LNCAP (cell line): ENCODE results near the gene SENP3.

Experiments
- TF ChIP-seq, protein P1 (sequence below): fragments of 450-650 bp; IDR thresholded peaks from 2 replicates; pipeline ENCODE4 v1.5.1; 2017; ENCODE audit warnings: mild to moderate bottlenecking

Gene SENP3

DNA sequence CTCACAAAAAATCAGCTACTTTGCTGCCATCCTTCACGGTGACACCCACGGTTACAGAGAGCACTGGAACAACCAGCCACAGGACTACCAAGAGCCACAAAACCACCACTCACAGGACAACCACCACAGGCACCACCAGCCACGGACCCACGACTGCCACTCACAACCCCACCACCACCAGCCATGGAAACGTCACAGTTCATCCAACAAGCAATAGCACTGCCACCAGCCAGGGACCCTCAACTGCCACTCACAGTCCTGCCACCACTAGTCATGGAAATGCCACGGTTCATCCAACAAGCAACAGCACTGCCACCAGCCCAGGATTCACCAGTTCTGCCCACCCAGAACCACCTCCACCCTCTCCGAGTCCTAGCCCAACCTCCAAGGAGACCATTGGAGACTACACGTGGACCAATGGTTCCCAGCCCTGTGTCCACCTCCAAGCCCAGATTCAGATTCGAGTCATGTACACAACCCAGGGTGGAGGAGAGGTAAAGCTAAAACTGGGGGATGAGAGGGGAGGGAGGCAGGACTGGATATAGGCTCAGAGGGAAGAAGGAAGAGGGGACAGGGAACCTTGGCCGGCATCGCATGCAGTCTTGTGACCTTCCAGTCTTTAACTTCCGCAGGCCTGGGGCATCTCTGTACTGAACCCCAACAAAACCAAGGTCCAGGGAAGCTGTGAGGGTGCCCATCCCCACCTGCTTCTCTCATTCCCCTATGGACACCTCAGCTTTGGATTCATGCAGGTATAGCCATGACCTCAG lies 18.3 kb downstream of the SENP3 start:
- TF ChIP-seq, protein P1, sequence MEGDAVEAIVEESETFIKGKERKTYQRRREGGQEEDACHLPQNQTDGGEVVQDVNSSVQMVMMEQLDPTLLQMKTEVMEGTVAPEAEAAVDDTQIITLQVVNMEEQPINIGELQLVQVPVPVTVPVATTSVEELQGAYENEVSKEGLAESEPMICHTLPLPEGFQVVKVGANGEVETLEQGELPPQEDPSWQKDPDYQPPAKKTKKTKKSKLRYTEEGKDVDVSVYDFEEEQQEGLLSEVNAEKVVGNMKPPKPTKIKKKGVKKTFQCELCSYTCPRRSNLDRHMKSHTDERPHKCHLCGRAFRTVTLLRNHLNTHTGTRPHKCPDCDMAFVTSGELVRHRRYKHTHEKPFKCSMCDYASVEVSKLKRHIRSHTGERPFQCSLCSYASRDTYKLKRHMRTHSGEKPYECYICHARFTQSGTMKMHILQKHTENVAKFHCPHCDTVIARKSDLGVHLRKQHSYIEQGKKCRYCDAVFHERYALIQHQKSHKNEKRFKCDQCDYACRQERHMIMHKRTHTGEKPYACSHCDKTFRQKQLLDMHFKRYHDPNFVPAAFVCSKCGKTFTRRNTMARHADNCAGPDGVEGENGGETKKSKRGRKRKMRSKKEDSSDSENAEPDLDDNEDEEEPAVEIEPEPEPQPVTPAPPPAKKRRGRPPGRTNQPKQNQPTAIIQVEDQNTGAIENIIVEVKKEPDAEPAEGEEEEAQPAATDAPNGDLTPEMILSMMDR, result no peak

DNA sequence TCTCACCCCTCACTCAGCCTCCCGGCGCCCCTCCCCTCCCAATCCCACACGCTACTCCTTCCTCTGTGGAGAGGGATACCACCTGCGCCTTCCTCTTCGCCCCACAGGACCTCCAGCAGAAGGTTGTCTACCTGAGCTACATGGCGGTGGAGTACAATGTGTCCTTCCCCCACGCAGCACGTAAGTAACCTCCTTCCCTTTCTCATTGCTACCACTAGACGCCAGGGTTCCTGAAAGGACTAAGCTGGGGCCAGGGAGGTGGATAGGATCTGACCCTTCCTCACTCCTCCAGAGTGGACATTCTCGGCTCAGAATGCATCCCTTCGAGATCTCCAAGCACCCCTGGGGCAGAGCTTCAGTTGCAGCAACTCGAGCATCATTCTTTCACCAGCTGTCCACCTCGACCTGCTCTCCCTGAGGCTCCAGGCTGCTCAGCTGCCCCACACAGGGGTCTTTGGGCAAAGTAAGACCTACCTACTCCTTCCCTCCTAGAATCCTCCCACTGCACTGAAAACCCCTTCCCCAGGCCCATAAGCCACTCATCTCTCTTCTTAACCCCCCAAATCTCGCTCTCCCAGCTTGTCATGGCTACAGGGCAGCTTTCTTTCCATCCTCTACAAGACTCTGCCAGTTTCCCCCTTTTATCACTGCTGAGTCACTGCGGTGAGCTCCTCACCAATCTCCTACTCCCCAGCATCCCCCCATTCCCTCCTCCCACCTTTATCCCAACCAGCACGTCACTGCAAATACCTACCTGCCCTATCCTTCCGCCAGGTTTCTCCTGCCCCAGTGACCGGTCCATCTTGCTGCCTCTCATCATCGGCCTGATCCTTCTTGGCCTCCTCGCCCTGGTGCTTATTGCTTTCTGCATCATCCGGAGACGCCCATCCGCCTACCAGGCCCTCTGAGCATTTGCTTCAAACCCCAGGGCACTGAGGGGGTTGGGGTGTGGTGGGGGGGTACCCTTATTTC lies 19.2 kb downstream of the SENP3 start:
- TF ChIP-seq, protein P1, result no peak

DNA sequence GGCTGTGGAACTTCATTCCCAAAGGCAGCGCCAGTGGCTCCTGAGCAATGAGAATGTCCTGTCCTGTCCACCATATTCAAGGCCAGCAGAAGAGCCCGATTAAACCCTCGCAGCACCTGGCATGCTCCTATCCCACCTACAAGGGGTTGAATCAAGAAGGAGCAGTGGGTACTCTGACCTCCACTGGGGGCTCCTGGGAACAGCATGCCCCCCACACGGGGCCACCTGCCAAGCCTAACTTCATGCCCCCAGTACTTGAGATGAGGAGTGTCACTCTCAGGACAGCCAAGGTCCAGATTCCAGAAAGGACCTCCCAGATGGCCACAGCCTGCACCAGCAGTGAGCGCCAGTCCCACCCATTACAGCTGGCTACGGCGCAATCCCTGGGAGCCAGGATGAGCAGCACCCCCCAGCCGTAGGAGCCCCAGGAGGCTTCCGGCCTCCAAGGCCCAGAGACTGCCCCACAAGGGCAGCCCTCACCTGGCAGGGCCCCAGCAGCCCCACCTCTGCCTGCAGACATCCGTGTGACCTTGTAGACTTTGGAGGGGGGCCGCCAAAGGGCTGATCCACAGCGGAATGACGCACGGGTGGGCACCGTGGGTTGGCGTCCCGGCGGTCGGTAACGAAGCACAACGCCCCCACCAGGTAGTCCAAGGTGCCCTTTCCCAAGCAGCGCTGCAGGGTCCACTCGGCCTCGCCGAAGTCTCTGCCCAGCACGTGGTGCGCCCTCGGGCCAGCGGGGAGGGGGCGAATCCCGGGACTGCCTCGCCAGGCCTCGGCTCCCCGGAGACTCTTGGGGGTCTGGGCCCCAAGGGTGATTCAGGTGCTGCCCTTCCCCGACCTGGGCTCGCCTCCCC lies 20.9 kb downstream of the SENP3 start:
- TF ChIP-seq, protein P1, result 0 out of 2 replicates have a peak, but pooled peaks have one; percentile 13

DNA sequence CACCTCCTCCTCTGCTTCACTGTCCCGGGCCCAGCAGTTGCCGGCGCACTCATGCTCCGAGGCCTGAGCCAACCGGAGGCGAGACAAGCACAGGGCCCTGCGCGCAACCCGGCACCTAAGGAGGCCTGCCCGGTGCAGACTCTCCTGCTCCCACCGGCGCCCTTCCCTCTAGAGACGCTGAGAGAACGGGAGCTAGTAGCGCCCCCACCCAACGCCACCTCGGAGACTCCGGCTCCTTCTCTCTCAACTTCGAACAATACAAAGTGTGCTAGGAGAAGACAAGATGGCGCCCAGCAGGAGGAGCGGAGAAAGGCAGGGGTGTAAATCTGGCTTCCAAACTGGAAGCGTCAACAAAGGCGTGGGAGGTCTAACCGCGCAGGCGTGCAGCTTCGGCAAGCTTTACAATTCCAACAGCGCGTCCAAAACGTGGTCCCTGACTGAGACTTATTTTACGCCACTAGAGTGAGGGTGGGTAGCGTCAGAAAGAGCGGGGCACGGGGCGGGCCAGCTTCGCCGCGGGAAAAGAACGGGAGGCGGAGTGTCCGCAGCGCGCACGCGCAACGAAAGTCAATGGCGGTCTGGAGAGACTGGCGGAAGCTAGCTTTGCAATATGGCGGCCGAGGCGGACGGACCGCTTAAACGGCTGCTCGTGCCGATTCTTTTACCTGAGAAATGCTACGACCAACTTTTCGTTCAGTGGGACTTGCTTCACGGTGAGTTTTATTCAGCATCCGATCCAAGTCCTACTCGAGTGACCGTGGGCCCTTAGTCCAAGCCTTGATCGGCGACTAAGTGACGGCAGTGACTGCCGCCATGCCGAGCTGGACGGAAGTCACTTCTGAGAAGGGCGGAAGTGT lies 21.8 kb downstream of the SENP3 start, which contains the start of gene MPDU1:
Gene MPDU1 (plus strand): TSS at position 600 of the 857 bp plus-strand sequence. CDS start 11 bp downstream, at position 611.
- TF ChIP-seq, protein P1, result no peak

DNA sequence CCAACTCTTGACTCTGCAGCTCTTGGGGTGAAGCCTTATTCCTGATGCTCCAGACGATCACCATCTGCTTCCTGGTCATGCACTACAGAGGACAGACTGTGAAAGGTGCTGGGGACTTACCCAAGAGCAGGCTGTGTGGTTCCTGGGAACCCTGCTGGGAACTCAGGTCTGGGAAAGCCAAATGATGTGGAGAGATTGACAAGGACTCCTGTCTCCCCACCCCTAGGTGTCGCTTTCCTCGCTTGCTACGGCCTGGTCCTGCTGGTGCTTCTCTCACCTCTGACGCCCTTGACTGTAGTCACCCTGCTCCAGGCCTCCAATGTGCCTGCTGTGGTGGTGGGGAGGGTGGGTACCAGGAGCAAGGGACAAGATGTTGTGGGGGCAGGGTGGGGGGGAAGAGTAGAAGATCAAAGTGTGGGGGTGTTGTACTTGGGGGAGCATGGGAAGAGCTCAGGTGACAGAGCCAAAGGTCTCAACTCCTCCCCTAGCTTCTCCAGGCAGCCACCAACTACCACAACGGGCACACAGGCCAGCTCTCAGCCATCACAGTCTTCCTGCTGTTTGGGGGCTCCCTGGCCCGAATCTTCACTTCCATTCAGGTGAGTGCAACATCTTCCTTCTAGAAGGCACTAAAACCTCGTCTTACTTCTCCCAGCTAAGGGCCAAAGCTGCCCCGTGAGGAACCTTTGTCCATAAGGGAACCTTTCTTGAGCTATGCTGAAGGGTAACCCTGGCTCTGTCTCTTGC lies 25.1 kb downstream of the SENP3 start:
- TF ChIP-seq, protein P1, result peak; percentile 65

DNA sequence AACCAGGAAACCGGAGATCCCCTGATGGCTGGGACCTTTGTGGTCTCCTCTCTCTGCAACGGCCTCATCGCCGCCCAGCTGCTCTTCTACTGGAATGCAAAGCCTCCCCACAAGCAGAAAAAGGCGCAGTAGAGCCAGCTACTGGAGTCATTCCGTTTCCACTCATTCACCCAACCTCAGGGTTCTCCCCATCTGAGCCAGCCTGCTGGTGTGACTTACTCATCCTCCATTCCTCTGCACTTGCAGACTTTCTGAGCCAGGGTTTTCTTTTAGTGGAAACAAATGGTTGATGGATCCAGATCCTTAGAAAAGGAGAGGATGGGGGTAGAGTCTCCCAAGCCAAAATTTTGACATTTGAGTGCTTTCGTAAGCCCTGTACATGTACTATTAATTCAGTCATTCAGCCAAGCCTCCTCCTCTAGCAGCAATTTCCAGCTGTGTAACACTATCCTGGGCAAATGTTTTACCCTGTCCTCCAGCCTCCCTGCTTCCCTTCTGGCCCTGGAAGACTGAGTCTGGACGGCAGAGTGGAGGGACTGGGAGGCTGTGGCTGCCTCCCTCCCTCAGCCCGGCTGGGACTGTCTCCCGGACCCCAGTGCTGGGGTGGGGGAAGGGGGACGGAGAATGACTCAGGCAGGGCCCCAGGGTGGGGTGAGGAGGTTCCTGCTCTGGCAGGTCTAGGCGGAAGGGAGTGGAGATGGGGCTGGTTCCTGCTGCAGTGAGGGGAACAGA lies 25.9 kb downstream of the SENP3 start:
- TF ChIP-seq, protein P1, result no peak
